Brain microvascular endothelial cell (primary cell): ENCODE data around the gene FAM193A.

Experiments
- DNase-seq: peaks from one replicate; pipeline ENCODE4 v3.0.0-alpha.2; 2020
- H3K27ac ChIP-seq: fragments of 250-450 bp; sonication (Bioruptor Pico); 2 replicates; pipeline ENCODE4 v1.5.1; 2020; ENCODE audit warnings: mild to moderate bottlenecking, moderate library complexity
- H3K27me3 ChIP-seq: fragments of 250-450 bp; sonication (Bioruptor Pico); replicated peaks from 2 replicates; pipeline ENCODE4 v1.5.1; 2020; ENCODE audit warnings: mild to moderate bottlenecking
- H3K36me3 ChIP-seq: fragments of 250-450 bp; sonication (Bioruptor Pico); replicated peaks from 2 replicates; pipeline ENCODE4 v1.5.1; 2020; ENCODE audit warnings: mild to moderate bottlenecking
- H3K4me3 ChIP-seq: 2 replicates; pipeline ENCODE4 v1.5.1; 2011; ENCODE audit warnings: low read depth, mild to moderate bottlenecking, control low read depth, low read length, moderate library complexity
- CTCF ChIP-seq: IDR thresholded peaks from 2 replicates; pipeline ENCODE4 v1.5.1; 2011; ENCODE audit warnings: low read depth, mild to moderate bottlenecking, moderate library complexity, low read length, control low read depth, inconsistent platforms; ENCODE audit errors: missing control alignments
- in situ Hi-C: cut with HindIII; loops from 2 replicates; pipeline ENCODE4 v1.10.0; 2017; ENCODE audit warnings: low sequenced_read_pairs, low pct_ligation_motif_present

Gene FAM193A

GRCh38 chr4:2650276-2650675 is 113.8 kb downstream of the FAM193A start:
- peaks cover 46% of the 10 kb centered on the region for H3K36me3 ChIP-seq
- H3K27me3 ChIP-seq = no peaks in the 10 kb centered on the region
- in situ Hi-C loops = no loop called here
- no peak for TF ChIP-seq CTCF
- no peak for DNase-seq
- no peak overlapping the region for H3K4me3 ChIP-seq
- H3K27ac ChIP-seq = no peak overlapping the region

GRCh38 chr4:2651546-2651945 is 115.1 kb downstream of the FAM193A start:
- H3K27me3 ChIP-seq = no peaks in the 10 kb centered on the region
- in situ Hi-C loops = no loop called here
- no peak for DNase-seq
- TF ChIP-seq CTCF = no peak
- H3K27ac ChIP-seq = no peak overlapping the region
- peaks cover 47% of the 10 kb centered on the region for H3K36me3 ChIP-seq
- H3K4me3 ChIP-seq = no peak overlapping the region

- DNase-seq = no peak
- TF ChIP-seq CTCF = no peak
- Histone ChIP-seq H3K27ac (no peak overlapping the region), H3K36me3 (peaks cover 45% of the 10 kb centered on the region), H3K27me3 (no peaks in the 10 kb centered on the region), H3K4me3 (no peak overlapping the region)
- in situ Hi-C loops = no loop called here
Observed at GRCh38 chr4:2651998-2652397, 115.6 kb downstream of the FAM193A start.

GRCh38 chr4:2652415-2653160 is 116.1 kb downstream of the FAM193A start:
- DNase-seq = no peak
- H3K36me3 ChIP-seq = peaks cover 43% of the 10 kb centered on the region
- no peaks in the 10 kb centered on the region for H3K27me3 ChIP-seq
- no peak overlapping the region for H3K27ac ChIP-seq
- no peak overlapping the region for H3K4me3 ChIP-seq
- in situ Hi-C loops = no loop called here
- no peak for TF ChIP-seq CTCF

- Histone ChIP-seq H3K27me3 (no peaks in the 10 kb centered on the region), H3K36me3 (peaks cover 34% of the 10 kb centered on the region), H3K27ac (no peak overlapping the region), H3K4me3 (no peak overlapping the region)
- TF ChIP-seq CTCF = no peak
- in situ Hi-C loops = no loop called here
- no peak for DNase-seq
Observed at GRCh38 chr4:2660596-2661211, 124.3 kb downstream of the FAM193A start.
